A549 (cell line): ENCODE measurements around the gene PCNX1. TPM values are rescaled to one million over a fixed set of nuclear protein-coding genes. Genes with fewer than 3 reads are reported as not detected.
A peak's percentile ranks its signal among the peaks of the same experiment; 100 is the strongest.
"Not testable (repeated sequence)": the region's sequence is repeated elsewhere in the genome, so short reads cannot be mapped to it uniquely, and the experiment has no call there.

Source experiments
- ATAC-seq, 2 experiments: fragments of 200-7000 bp in 1 of 2; fragments of >200 bp in 1 of 2; cut with Nextera tagmentation in 1 of 2; cut with Tn5 transposase in 1 of 2; 3 replicates each; pipeline versions ENCODE4 v1.8.0 to v1.9.1; 2018 to 2020; ENCODE audit warnings: mild to moderate bottlenecking in 1 of 2, moderate library complexity in 1 of 2
- CTCF ChIA-PET: fragments of 300-600 bp; sonication (Branson Sonifier 250); formaldehyde crosslinking; extraction: SDS; loops from one replicate; lab custom pipeline; 2021; ENCODE audit warnings: antibody characterized with exemption, inconsistent platforms; lab: Yijun Ruan, JAX
- POLR2A ChIA-PET: fragments of 350-600 bp; formaldehyde crosslinking; extraction: SDS; loops from one replicate; lab custom pipeline; 2021; ENCODE audit warnings: antibody characterized with exemption, inconsistent platforms; lab: Yijun Ruan, JAX
- DNase-seq, 2 experiments: peaks; one replicate each; pipeline versions ENCODE4 v3.0.0 to v3.0.0-alpha.2; 2011 to 2016; ENCODE audit warnings: low read depth in 1 of 2, low spot score in 1 of 2
- FAIRE-seq: peaks from 2 replicates; lab custom pipeline; 2011; peaks lifted over from hg19 to GRCh38; lab: Jason Lieb, UNC
- H3K27ac ChIP-seq, 2 experiments: fragments of >200 bp; sonication (Bioruptor Twin); formaldehyde crosslinking; 3 replicates each; pipeline ENCODE4 v1.5.1; 2016 to 2017
- H3K4me1 ChIP-seq: fragments of >200 bp; sonication (Bioruptor Twin); formaldehyde crosslinking; 3 replicates; pipeline ENCODE4 v1.6.1; 2016
- H3K4me2 ChIP-seq: fragments of >200 bp; sonication (Bioruptor Twin); formaldehyde crosslinking; 3 replicates; pipeline ENCODE4 v1.6.1; 2016
- H3K4me3 ChIP-seq: fragments of >200 bp; sonication (Bioruptor Twin); formaldehyde crosslinking; 3 replicates; pipeline ENCODE4 v1.5.1; 2016
- H3K9me3 ChIP-seq: fragments of >200 bp; sonication (Bioruptor Twin); formaldehyde crosslinking; 3 replicates; pipeline ENCODE4 v1.6.1; 2016
- BHLHE40 ChIP-seq: IDR thresholded peaks from 2 replicates; pipeline ENCODE4 v1.6.1; 2012; ENCODE audit warnings: low read depth, low read length, inconsistent platforms
- CEBPB ChIP-seq, 2 experiments: fragments of >200 bp in 1 of 2; sonication (Bioruptor Twin) in 1 of 2; formaldehyde crosslinking in 1 of 2; IDR thresholded peaks; 2 replicates each; pipeline ENCODE4 v1.6.1; 2012 to 2016
- HDAC2 ChIP-seq: fragments of 200-600 bp; sonication (generic); IDR thresholded peaks from 2 replicates; pipeline ENCODE4 v1.6.1; 2016
- HOXB13 ChIP-seq: fragments of 250-450 bp; sonication (Bioruptor Pico); IDR thresholded peaks from 2 replicates; pipeline ENCODE4 v1.5.0; 2020; ENCODE audit warnings: low read depth, mild to moderate bottlenecking, moderate library complexity
- JUN ChIP-seq, 2 experiments: fragments of >200 bp; sonication (Bioruptor Twin); formaldehyde crosslinking; IDR thresholded peaks; 2 replicates in 1 of 2; 3 replicates in 1 of 2; pipeline ENCODE4 v1.6.1; 2016 to 2017
- KDM1A ChIP-seq: fragments of 200-600 bp; sonication (generic); IDR thresholded peaks from 2 replicates; pipeline ENCODE4 v1.6.1; 2016; ENCODE audit warnings: low read depth, mild to moderate bottlenecking
- MAFK ChIP-seq: fragments of 450-650 bp; IDR thresholded peaks from 2 replicates; pipeline ENCODE4 v1.6.1; 2014; ENCODE audit not compliant: partially characterized antibody
- NFE2L2 ChIP-seq: fragments of 150-350 bp; conservative IDR thresholded peaks from 2 replicates; pipeline ENCODE4 v1.6.1; 2014; ENCODE audit warnings: low read length
- NR3C1 ChIP-seq: fragments of >200 bp; sonication (Bioruptor Twin); formaldehyde crosslinking; IDR thresholded peaks from 3 replicates; pipeline ENCODE4 v1.6.1; 2017
- PHF8 ChIP-seq: fragments of 200-600 bp; sonication (generic); IDR thresholded peaks from 2 replicates; pipeline ENCODE4 v1.6.1; 2016; ENCODE audit warnings: low read depth, mild to moderate bottlenecking, antibody characterized with exemption, moderate library complexity, borderline replicate concordance
- RARB ChIP-seq: fragments of 250-450 bp; sonication (Bioruptor Pico); IDR thresholded peaks from 2 replicates; pipeline ENCODE4 v1.8.0; 2021; ENCODE audit warnings: mild to moderate bottlenecking, moderate library complexity
- ZNF302 ChIP-seq: fragments of 250-450 bp; sonication (Bioruptor Pico); IDR thresholded peaks from 2 replicates; pipeline ENCODE4 v1.9.0; 2021; ENCODE audit warnings: inconsistent platforms, mild to moderate bottlenecking, moderate library complexity
- WGBS: methylation state at CpG from one replicate; pipeline ENCODE4 v1.1.6; 2017; ENCODE audit errors: missing lambda C conversion rate; 5-methylcytosine and 5-hydroxymethylcytosine counted together
- polyA plus RNA-seq, 4 experiments: library from polyadenylated mRNA; depleted of rRNA in 3 of 4; stranded (reverse); fragments of >200 nt; fragmentation: RNase III in 1 of 4; extraction: RNeasy Plus Mini Kit Qiagen cat#74134 plus additional on column Dnase treatment in 1 of 4; gene quantifications; 2 replicates in 3 of 4; 3 replicates in 1 of 4; pipeline ENCODE4 v1.2.3, GENCODE V29; 2011 to 2017
- TF ChIP-seq, protein P1 (sequence below): IDR thresholded peaks from 2 replicates; pipeline ENCODE4 v1.6.1; 2012
- TF ChIP-seq, protein P2 (sequence below): fragments of >200 bp; sonication (Bioruptor Twin); formaldehyde crosslinking; IDR thresholded peaks from 3 replicates; pipeline ENCODE4 v1.5.1; 2016
- TF ChIP-seq, protein P3 (sequence below): fragments of 200-600 bp; sonication (generic); IDR thresholded peaks from 2 replicates; pipeline ENCODE4 v1.6.1; 2016; ENCODE audit warnings: antibody characterized with exemption, mild to moderate bottlenecking, moderate library complexity

PCNX1 gene
- polyA plus RNA-seq, 2 of the 4 experiments (the other 2 are of a cell fraction), result 10.4 to 45.0 TPM

GRCh38 chr14:70934084-70934483, 26.8 kb downstream of the PCNX1 start:
- Histone ChIP-seq H3K27ac (no peak overlapping the region), H3K4me3 (no peak overlapping the region), H3K9me3 (no peaks in the 10 kb centered on the region)
- no peak for DNase-seq
- no peak for ATAC-seq
- POLR2A ChIA-PET, result no interaction called here
- no peak for FAIRE-seq
- 91% methylated on average over 5 of the region's 5 CpGs for WGBS
- no peak for TF ChIP-seq JUN (IDR thresholded peaks at IDR 0.05)
- TF ChIP-seq CEBPB (IDR thresholded peaks at IDR 0.05), result peak; percentile 88 to 94
- TF ChIP-seq, all 56 proteins: peak for 1
- CTCF ChIA-PET, result interaction anchor here (0.6 to 2.2 kb wide), 4 partner anchors 11 to 183 kb away, joined by 3 to 13 read pairs (median 4); partner anchors contain the start of gene PCNX1
- Histone ChIP-seq H3K4me2 (peak overlapping the region; percentile 35), H3K4me1 (peaks cover 21% of the 10 kb centered on the region)

DNA sequence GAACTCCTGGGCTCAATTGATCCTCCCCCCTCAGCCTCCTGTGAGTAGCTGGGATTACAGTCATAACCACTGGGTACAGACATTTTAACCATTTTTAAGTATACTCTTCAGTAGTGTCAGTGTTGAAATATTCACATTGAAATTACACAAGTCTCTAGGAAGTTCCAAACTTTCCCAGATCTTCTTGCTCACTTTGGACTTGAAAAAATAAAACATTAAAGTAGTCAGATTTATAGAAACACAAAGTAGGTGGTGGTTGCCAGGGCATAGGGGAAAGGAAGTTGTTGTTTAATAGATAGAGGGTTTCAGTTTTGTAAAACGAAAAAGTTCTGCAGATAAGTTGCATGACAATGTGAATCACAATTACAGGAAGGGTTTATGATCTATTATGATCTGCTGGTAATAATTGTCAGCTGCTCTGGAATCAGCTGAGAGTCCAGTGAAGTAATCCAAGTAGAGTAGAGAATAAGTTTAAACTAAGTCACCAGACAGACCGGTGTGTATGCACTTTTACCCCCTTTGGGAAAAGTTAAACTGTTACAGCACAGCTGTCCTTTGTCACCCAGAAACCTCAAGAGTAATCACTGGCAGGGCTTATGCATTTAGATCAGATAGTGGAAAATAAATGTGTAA, 27.4 kb downstream of the PCNX1 start:
- FAIRE-seq (peak; percentile 51), ATAC-seq (peak; percentile 34 to 36; a peak in 2 of 6 replicates), DNase-seq (no peak)
- peaks cover 21% of the 10 kb centered on the region for H3K4me1 ChIP-seq
- H3K4me3 ChIP-seq, result no peak overlapping the region
- peak overlapping the region; percentile 35 for H3K4me2 ChIP-seq
- no peak overlapping the region for H3K27ac ChIP-seq
- CTCF ChIA-PET, result interaction anchor here (0.6 to 2.2 kb wide), 5 partner anchors 11 to 184 kb away, joined by 3 to 13 read pairs (median 3); partner anchors contain the start of gene PCNX1
- H3K9me3 ChIP-seq, result no peaks in the 10 kb centered on the region
- TF ChIP-seq MAFK, result no peak
- TF ChIP-seq ZNF302 (CRISPR knock-in tag), result no peak
- TF ChIP-seq NFE2L2, result no peak
- TF ChIP-seq HDAC2, result no peak
- no peak for TF ChIP-seq KDM1A
- no peak for TF ChIP-seq BHLHE40
- TF ChIP-seq HOXB13 (CRISPR knock-in tag), result no peak
- TF ChIP-seq, protein P1, sequence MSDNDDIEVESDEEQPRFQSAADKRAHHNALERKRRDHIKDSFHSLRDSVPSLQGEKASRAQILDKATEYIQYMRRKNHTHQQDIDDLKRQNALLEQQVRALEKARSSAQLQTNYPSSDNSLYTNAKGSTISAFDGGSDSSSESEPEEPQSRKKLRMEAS, result no peak
- TF ChIP-seq, protein P2, sequence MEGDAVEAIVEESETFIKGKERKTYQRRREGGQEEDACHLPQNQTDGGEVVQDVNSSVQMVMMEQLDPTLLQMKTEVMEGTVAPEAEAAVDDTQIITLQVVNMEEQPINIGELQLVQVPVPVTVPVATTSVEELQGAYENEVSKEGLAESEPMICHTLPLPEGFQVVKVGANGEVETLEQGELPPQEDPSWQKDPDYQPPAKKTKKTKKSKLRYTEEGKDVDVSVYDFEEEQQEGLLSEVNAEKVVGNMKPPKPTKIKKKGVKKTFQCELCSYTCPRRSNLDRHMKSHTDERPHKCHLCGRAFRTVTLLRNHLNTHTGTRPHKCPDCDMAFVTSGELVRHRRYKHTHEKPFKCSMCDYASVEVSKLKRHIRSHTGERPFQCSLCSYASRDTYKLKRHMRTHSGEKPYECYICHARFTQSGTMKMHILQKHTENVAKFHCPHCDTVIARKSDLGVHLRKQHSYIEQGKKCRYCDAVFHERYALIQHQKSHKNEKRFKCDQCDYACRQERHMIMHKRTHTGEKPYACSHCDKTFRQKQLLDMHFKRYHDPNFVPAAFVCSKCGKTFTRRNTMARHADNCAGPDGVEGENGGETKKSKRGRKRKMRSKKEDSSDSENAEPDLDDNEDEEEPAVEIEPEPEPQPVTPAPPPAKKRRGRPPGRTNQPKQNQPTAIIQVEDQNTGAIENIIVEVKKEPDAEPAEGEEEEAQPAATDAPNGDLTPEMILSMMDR, result no peak
- TF ChIP-seq, protein P3, sequence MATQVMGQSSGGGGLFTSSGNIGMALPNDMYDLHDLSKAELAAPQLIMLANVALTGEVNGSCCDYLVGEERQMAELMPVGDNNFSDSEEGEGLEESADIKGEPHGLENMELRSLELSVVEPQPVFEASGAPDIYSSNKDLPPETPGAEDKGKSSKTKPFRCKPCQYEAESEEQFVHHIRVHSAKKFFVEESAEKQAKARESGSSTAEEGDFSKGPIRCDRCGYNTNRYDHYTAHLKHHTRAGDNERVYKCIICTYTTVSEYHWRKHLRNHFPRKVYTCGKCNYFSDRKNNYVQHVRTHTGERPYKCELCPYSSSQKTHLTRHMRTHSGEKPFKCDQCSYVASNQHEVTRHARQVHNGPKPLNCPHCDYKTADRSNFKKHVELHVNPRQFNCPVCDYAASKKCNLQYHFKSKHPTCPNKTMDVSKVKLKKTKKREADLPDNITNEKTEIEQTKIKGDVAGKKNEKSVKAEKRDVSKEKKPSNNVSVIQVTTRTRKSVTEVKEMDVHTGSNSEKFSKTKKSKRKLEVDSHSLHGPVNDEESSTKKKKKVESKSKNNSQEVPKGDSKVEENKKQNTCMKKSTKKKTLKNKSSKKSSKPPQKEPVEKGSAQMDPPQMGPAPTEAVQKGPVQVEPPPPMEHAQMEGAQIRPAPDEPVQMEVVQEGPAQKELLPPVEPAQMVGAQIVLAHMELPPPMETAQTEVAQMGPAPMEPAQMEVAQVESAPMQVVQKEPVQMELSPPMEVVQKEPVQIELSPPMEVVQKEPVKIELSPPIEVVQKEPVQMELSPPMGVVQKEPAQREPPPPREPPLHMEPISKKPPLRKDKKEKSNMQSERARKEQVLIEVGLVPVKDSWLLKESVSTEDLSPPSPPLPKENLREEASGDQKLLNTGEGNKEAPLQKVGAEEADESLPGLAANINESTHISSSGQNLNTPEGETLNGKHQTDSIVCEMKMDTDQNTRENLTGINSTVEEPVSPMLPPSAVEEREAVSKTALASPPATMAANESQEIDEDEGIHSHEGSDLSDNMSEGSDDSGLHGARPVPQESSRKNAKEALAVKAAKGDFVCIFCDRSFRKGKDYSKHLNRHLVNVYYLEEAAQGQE, result no peak
- TF ChIP-seq RARB, result no peak
- no peak for TF ChIP-seq PHF8
- TF ChIP-seq, all 56 proteins: peak for 0
- POLR2A ChIA-PET, result no interaction called here
- 41% methylated on average over 2 of the region's 2 CpGs for WGBS

- H3K9me3 ChIP-seq, result no peaks in the 10 kb centered on the region
- H3K4me1 ChIP-seq, result peaks cover 21% of the 10 kb centered on the region
- CTCF ChIA-PET, result interaction anchor here (0.8 kb wide), 1 partner anchor 21 kb away, joined by 3 read pairs; no protein-coding TSS in a partner anchor
- POLR2A ChIA-PET, result no interaction called here
- WGBS, result 79% methylated on average over 3 of the region's 3 CpGs
- H3K4me2 ChIP-seq, result peak overlapping the region; percentile 35
- DNase-seq, result no peak
- TF ChIP-seq NR3C1, result no peak
- TF ChIP-seq, protein P1, result no peak
- ATAC-seq, result no peak
- no peak overlapping the region for H3K4me3 ChIP-seq
- H3K27ac ChIP-seq, result no peak overlapping the region
- no peak for FAIRE-seq
These were observed 27.9 kb downstream of the PCNX1 start for GRCh38 chr14:70935135-70935534.

GRCh38 chr14:70939693-70940092, 32.4 kb downstream of the PCNX1 start:
- POLR2A ChIA-PET, H3K4me3 ChIP-seq, CTCF ChIA-PET, DNase-seq, FAIRE-seq, H3K4me2 ChIP-seq, H3K27ac ChIP-seq, H3K4me1 ChIP-seq, ATAC-seq: not testable (repeated sequence)
- peaks cover 19% of the 10 kb centered on the region for H3K9me3 ChIP-seq
- 88% methylated on average over 4 of the region's 4 CpGs for WGBS

DNA sequence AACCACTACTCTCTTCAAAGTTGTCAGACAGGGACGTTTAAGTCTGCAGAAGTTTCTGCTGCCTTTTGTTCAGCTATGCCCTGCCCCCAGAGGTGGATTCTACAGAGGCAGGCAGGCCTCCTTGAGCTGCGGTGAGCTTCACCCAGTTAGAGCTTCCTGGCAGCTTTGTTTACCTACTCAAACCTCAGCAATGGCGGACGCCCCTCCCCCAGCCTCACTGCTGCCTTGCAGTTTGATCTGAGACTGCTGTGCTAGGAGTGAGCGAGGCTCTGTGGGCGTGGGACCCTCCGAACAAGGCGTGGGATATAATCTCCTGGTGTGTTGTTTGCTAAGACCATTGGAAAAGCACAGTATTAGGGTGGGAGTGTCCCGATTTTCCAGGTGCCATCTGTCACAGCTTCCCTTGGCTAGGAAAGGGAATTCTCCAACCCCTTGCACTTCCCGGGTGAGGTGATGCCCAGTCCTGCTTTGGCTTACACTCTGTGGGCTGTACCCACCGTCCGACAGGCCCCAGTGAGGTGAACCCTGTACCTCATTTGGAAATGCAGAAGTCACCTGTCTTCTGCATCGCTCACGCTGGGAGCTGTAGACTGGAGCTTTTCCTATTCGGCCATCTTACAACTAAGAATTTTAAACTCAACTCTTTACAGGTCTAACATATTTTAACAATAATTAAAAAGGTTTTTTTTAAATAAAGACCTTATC, 34.5 kb downstream of the PCNX1 start:
- CTCF ChIA-PET, result interaction anchor here (1.0 to 2.1 kb wide), 3 partner anchors 14 to 124 kb away, joined by 4 read pairs; partner anchors contain the start of gene PCNX1
- DNase-seq, H3K4me3 ChIP-seq, H3K4me2 ChIP-seq, H3K4me1 ChIP-seq, ATAC-seq, H3K27ac ChIP-seq, FAIRE-seq, POLR2A ChIA-PET: not testable (repeated sequence)
- 92% methylated on average over 14 of the region's 15 CpGs for WGBS
- peaks cover 19% of the 10 kb centered on the region for H3K9me3 ChIP-seq
